Measurements from ENCODE around the gene PEPD.

The PEPD gene

GRCh38 chr19:33403221-33403972, 118.2 kb downstream of the PEPD start:
- DNase-seq = no peak

- DNase-seq = no peak
Observed at GRCh38 chr19:33402421-33403220, 119.0 kb downstream of the PEPD start.

GRCh38 chr19:33401683-33402420, 119.7 kb downstream of the PEPD start:
- DNase-seq = no peak

- DNase-seq = no peak
Observed at GRCh38 chr19:33400856-33401682, 120.5 kb downstream of the PEPD start.

GRCh38 chr19:33399745-33400681, 121.6 kb downstream of the PEPD start:
- no peak for DNase-seq

- no peak for DNase-seq
Observed at GRCh38 chr19:33399081-33399744, 122.4 kb downstream of the PEPD start.

- no peak for DNase-seq
Observed at GRCh38 chr19:33398361-33399060, 123.1 kb downstream of the PEPD start.

GRCh38 chr19:33397536-33398360, 123.8 kb downstream of the PEPD start:
- no peak for DNase-seq

GRCh38 chr19:33396701-33397535, 124.7 kb downstream of the PEPD start:
- no peak for DNase-seq

- no peak for DNase-seq
Observed at GRCh38 chr19:33395561-33396550, 125.7 kb downstream of the PEPD start.

- no peak for DNase-seq
Observed at GRCh38 chr19:33394723-33395560, 126.6 kb downstream of the PEPD start.

- DNase-seq = peak; percentile 37
Observed at GRCh38 chr19:33394006-33394722, 127.4 kb downstream of the PEPD start.

- no peak for DNase-seq
Observed at GRCh38 chr19:33393286-33394005, 128.1 kb downstream of the PEPD start.
